Medulla oblongata (tissue), 1 donor: Measurements from ENCODE around the gene CDR2.
"Not testable (repeated sequence)": the region's sequence is repeated elsewhere in the genome, so short reads cannot be mapped to it uniquely, and the experiment has no call there.

Source experiments
- DNase-seq: peaks from one replicate; pipeline ENCODE4 v3.0.0-alpha.2; 2015; ENCODE audit errors: extremely low spot score

The CDR2 gene

DNA sequence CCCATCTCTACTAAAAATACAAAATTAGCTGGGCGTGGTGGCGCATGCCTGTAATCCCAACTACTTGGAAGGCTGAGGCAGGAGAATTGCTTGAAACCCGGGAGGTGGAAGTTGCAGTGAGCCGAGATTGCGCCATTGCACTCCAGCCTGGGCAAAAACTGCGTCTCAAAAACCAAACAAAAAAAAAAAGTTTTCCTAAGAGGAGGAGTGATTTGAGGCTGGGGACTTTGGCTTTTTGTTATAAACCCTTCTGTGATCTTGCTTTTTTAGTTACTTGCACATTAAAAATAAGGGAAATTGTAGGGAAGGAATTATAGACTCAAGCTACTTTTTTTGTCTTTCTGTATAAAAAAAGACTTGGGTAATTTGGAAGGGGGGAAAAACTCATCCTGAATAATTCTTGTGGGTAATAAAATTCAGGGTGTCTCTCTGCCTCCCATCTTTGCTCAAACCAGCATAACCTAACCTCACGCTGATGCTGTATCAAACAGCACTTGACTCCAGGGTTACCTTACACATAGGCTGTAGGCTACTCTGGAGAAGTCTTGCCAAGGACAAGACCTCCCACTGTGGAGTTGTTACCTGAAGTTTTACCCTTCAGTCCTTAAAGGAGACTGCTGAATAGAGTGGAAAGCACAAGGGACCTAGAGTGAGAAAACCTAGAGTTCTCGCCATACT is 1.7 kb upstream of the CDR2 start:
- no peak for DNase-seq

DNA sequence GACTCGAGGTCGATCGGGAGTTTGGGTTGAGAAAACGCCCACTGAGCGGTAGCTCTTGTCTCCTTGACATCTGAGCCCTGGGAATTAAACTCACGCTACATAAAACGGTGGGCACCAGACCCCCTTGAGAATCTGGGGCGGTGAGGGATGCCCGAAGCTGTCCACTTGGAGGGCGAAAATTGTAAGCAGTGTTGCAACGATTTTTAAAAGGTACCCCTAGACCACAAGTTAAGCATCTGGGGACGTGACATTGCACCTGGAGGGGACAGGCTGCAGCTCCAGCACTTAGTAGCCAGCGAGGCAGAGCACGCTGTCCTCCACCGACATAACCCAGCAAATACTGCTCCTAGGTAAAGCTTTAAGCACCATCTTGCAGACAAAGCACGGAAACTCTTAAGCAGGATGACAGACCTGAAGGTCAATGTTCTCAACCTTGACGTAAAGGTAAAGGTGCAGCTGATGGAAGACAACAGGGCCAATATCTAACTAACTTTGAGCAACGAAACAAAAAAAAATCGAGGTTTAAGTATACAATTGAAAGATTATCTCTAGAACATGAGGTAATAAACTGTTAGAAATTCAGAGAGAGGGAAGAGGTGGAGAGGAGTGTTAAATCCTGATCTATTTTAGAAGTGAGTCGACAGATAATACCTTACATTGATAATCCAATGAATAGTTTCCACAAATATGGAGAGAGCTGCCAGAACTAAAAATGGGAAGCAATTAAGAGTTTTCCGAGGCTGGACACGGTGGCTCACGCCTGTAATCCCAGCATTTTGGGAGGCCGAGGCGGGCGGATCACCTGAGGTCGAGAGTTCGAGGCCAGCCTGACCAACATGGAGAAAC is 921 bp upstream of the CDR2 start:
- no peak for DNase-seq

DNA sequence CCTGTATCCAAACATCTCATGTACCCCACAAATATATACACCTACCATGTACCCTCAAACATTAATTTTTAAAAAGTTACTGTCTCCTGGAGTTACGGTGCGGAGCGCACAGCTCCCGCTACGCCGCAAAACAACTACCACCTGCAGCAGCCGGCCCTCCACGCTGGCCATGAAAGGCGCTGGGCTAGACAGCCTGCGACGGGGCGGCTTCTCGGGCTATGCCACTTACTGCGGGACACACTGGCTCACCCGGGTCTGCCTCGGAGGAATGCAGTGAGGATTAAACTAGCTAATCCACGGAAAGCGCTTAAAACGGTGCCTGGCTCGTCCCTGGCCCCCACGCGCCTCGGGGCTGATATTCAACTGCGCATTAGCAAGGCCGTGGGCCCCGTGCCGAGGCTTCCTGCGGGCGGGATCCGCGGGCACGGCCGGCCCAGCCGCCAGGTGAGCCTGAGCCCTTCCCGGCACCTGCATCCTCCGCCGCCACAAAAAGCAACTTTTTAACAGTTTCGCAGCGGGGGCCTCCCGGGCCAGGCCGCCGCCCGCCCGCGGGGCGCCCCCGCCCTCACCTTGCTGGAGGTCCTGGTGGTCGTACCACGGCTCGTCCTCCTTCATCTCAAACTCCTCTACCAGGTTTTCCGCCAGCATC is 633 bp downstream of the CDR2 start:
- DNase-seq: no peak

DNA sequence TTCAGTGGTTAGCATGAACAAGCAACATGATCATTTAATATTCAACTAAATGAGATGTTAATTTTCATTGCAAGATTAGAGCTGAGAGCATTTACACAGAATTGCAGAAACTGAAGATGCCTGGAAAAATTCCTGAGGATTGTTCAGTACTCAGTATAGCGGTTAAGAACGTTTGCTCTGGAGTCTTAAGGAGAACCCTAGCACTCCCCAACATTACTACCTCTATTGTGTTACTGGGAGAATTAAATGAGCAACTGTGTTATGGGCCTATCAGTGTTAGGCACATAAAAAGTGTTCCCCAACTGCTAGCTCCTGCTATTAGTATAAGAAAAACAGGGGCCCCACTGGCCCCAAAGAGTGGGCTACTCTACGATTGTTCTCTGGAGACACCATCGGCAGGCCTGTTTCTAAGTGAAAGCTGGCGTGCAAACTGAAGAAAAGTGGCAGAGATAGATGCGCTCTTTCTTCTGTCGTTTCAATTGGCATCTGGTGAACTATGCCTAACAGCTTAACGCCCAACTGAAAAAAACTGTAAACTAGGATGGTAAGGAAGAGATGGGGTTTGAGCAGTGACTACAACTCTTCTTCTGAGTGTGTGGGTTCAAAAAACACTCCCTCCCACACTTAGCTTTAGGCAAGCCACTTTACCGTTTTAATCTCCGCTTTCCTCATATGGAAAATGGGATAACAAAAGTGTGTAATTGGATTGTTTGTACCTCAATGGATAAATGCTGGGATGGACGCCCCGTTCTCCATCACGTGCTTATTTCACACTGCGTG is 1.3 kb downstream of the CDR2 start:
- DNase-seq: no peak

DNA sequence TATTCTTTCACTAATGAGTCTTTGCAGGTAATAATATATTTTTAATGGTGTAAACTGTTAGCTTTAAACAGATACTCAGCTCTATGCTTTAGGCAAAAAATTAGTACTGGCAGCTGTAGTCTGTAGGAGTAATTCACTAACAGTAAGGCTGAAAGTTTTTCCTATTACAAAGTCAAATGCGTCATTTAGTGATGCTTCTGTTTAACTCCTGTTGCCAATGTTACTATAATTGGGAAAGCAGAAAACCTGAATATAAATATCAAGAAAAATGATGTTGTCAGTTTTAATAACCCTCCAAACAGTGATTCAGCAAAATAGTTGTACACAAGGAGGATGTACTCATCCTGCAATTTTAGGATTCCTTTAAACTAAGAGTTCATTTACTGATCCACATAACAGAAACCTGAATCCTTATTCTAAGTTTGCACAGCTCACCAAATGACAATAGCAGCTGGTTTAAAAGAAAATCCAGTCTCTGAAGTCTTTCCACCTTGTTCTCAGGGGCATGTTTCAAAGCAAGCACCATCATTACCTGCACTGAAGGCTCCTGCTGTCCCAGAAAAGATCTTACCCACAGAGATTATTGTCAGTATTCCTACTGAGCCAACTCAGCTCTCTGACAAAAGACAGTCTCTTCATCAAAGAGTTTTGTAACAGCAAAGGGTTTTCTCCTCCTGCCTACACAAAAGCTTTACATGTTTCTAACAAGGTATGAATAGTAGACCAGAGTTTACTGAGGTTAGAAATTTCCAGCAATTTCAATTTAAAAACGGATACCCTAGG is 4.2 kb downstream of the CDR2 start:
- no peak for DNase-seq

DNA sequence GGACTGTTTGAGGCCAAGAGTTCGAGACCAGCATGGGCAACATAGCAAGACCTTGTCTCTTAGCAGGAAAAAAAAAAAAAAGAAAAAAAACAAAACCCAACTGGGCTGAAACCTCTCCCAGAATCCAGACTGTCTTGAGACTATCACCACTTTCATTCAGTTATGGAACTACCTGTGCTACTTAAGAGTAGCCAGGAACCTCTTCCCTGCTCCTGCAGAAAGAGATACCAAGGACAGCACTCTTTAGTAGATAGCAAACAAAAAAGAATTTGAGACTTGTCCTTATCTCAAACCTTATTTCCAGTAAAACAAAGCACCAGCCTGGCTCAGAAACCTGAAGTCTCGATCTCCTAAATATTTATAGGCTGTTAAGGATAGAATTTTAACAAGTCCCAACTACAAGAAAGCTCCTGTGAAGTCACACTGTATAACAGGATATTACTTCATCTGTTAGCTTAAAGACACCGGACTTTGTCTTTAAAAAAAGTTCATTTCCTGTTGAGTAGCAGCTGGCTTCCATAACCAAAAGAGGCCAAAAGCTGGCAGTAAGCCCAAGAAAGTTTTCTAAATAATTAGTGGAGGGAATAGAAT is 5.1 kb downstream of the CDR2 start:
- no peak for DNase-seq

DNA sequence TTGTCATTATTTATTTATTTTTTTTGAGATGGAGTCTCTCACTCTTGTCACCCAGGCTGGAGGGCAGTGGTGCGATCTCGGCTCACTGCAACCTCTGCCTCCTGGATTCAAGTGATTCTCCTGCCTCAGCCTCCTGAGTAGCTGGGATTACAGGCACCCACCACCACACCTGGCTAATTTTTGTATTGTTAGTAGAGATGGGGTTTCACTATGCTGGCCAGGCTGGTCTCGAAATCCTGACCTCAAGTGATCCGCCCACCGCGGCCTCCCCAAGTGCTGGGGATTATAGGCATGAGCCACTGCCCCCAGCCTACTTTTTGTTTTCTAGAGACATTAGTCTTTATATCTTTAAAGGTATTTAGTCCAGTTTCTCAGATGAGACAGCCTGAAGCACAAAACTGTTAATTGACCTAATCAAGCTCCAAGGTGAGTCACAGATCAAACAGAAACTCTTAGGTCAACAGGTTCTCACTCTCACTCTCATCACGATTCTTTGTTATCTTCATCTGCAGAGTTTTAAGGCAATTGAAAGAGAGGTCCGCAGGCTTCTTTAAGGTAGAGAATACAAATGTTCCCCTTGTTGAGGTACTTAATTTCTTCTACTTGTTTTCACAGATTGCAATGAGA is 6.1 kb downstream of the CDR2 start:
- DNase-seq: not testable (repeated sequence)

DNA sequence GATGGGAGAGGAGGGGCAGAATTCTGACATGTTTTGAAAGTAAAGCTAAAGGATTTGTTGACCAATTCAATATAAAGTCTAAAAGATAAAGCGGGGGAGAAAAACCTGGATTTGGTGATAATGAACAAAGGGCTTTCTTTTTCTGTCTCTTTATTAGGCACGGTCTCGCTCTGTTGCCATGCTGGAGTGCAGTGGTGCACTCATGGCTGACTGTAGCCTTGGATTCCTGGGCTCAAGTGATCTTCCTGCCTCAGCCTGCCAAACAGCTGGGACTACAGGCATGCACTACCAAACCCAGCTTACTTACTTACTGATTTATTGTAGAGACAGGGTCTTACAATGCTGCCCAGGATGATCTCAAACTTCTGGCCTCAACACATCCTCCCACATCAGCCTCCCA is 7.5 kb downstream of the CDR2 start:
- DNase-seq: no peak

DNA sequence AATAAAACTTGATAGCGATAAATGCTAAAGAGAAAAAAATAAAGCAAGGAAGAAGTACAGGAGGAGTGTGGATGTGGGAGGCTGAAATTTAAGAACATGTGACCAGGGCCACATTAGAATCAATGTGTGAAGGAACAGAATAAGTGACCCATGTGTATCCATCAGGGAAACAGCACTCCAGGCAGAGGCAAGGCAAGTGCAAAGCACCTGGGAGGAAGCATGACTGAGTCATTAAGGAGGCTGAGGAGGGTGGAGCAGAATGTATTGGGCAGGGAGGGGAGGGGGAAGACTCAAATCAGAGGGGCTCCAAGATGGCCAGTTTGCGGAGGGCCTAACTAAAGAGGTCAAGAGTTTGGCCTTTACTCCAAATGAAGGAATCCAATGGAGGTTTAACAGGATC is 8.0 kb downstream of the CDR2 start:
- DNase-seq: no peak

DNA sequence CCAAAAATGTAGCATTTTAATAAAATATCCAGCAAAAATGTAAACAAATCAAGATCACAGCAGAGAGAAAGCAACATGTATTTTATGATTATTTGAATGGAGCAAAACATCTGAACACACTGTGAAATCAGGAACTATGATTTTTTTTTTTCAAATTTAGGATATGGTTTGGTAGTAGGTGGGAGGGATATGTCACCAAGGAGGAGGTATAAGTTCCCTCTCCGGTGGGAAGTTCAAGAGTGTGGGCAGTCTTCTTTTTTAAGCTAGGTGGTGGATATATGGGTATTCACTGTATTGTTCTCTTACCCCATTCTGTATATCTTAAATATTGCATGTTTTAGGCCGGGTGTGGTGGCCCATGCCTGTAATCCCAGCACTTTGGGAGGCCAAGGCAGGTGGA is 10.2 kb downstream of the CDR2 start:
- DNase-seq: no peak

DNA sequence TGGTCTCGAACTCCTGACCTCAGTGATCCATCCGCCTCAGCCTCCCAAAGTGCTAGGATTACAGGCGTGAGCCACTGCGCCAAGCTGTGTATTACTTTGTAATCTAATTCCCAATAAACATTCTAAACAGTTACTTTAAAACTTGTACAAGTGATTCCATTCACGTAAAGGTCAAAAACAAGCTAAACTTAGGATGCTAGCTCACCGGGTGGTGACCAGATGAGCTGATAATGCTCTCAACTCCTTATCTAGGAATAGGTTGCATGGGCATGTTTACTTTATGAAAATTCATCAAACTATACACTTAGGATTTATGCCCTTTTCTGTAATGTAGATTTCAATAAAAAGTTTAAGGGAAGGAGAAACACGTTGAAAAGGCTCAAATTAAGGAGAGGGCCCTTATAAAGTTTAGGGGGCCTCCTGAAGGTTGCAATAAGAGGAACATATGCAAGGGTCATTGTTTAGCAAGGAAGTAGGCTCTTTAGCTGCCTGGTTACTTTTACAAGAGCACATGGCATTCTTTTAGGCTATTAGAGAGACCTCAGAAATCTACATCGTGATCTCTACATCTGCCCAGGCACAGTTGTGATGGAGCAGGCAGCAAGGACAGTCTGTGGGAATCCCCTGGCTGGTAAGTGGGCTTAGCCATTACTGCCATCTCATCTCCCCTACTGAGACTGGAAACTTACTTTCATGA is 13.3 kb downstream of the CDR2 start:
- DNase-seq: no peak

DNA sequence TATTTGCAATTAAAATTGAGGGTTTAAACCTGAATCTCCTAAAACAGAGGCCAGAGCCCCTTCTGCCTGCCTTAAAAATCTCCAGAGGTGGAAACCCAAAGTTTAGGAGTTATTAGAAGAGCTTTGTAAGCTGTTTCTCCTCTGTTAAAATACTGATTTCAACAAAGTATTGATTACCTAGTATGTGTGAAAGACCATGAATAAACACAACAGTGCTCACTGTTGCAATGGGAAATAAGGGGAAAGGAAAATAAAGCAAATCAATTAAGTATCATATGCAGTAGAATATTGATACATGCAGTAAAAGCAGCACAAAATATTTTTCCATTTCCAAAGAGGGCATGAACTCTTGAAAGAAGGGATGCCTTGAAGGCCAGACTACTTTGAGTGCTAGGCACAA is 14.7 kb downstream of the CDR2 start:
- no peak for DNase-seq

DNA sequence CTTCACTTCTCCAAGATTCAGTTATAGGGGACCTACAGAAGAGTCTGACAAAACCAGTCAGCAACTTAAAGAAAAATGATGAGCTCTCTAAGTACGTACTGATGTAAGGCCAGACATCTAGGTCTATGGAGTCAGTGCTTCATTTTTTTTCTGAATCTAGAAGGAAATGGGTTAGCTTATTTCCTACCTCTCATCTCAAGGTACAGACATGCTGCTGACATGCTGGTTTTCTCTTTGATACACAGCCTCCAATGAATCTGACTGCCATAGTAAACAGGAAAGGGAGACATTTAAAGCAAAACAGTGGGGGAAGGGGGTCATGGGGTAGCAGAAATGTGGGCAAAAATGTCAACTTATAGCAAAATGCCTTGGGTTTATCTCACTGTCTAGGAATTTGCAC is 16.4 kb downstream of the CDR2 start:
- no peak for DNase-seq

DNA sequence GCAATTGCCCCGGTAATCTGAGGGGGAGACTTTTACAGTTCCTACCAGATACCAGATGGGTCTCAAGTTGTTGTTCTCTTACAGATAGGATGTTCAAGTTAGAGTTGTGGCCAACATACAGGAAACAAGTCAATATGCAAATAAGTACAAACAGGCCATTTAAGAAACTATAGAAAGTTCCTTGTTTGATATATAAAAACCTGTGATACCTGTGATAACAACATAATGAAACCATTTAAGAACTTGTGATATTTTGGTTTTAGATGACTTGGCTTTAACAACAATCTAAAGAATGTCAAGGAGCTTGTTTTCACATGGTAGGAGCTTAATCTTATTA is 16.8 kb downstream of the CDR2 start:
- no peak for DNase-seq

DNA sequence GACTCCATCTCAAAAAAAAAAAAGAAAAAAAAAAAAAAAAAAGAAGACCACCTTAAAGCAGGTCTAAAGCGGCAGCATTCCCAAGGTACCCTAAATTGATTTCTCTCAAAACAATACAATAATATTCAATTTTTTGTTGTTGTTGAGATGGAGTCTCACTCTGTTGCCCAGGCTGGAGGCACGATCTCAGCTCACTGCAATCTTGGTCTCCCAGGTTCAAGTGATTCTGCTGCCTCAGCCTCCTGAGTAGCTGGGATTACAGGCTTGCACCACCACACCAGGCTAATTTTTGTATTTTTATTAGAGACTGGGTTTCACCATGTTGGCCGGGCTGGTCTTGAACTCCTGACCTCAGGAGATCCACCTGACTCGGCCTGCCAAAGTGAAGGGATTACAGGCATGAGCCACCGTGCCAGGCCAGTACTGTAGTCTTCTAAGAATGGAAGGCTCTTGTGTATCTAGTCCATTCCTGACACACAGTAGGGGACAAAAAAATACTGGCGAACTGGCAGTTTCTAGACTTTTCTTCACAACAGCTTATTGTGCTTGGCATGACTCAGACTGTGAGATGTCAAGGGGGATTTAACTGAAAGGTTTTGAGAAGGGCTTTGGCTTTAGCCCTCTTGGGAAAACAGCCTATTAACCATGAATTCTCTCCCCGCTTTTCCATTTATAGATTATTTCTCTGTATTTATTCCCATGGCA is 17.3 kb downstream of the CDR2 start:
- DNase-seq: no peak

DNA sequence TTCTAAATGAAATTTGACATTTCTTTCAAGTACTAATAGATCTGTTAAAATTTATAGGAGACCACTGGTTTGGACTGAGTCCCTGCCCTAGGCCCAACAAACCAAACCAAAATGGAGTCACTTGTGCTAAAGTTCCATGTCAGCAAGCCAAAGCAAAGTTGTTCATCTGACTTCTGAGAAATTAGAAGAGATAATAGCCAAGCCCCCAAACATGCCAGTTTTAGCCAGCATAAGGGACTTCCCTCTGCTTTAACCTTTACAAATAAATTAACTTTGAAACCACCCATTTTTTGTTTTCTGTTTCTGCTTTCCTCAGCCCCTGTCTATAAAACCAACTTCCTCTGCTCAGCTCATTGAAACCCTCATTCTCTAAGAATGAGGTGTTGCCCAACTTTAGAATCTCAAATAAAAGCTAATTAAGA is 18.9 kb downstream of the CDR2 start:
- DNase-seq: no peak

DNA sequence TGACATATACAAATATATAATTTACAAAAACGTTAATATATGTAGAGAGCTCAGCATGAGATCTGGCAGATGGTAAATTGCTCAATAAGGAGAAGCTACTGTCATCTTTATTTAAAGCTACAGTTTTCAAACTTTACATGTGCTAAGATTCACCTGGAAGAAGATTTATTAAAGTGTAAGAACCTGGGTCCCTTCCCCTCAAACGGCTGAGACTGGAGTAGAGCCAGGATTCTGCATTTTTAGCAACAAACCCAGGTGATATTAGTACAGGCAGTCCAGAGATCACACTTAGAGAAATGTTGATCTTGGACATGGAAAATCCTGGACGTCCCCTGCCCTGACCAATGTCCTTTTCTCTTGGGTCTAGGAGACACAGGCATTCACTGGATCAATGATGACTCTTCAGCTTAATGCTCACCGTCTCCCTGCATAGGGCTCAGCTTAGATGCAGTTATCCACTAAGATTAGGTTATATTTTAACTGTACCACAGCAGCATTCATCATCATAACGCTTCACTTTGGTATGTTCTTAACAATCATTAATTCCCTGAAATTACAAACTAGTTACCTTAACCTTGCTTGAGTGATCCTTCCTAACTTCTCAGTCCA is 20.4 kb downstream of the CDR2 start:
- no peak for DNase-seq

DNA sequence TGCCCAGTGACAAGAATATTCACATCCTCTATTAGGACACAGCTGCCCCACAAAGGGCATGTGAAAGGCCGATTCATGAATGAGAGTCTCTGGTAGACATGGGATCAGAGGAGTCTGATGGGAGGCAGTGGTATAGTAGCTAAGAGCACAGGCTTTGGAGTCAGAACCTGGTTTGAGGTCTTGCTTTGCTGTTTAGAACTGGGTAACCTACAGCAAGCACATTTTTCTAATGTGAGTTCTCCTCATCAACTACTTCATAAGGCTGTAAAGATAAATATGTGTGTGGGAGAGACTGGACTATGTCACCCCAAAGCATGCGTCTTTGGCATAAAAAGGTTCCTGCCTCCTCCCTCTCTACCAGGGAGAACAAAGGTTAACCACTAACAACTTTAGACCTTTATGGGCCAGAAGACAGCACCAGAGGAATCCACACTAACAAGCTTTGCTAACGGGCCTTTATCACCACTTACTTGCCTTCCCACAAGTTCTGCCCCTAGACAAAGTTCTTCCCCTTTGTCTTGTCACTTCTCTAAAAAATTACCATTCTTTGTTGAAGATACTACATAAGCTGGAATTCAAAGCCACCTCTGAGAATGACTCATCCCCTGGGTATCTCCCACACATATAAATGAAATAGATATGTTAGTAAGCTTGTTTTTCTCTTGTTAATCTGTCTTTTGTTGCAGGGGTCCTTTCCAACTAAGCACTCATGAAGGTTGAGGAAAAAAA is 21.1 kb downstream of the CDR2 start:
- no peak for DNase-seq
